IMR-90 (cell line): ENCODE measurements around the gene DSE. TPM values are rescaled to one million over a fixed set of nuclear protein-coding genes. Genes with fewer than 3 reads are reported as not detected.

Experiments used
- ATAC-seq: fragments of 200-7000 bp; cut with Tn5 transposase; 2 replicates; pipeline ENCODE4 v1.9.1; 2020; ENCODE audit warnings: low read depth, mild to moderate bottlenecking, moderate library complexity
- BruUV-seq: library from RNA; stranded (reverse); fragments of 400-500 nt; replicated peaks from 2 replicates; lab custom pipeline; 2021; lab: Mats Ljungman, UMichigan
- CTCF ChIA-PET: fragments of 300-600 bp; formaldehyde crosslinking; extraction: SDS; loops from one replicate; lab custom pipeline; 2021; ENCODE audit warnings: antibody characterized with exemption; lab: Yijun Ruan, JAX
- POLR2A ChIA-PET: fragments of 300-600 bp; sonication (Branson Sonifier 250); formaldehyde crosslinking; loops from one replicate; lab custom pipeline; 2022; ENCODE audit warnings: antibody characterized with exemption; ENCODE audit not compliant: unreplicated experiment; lab: Charles Lee
- DNase-seq: peaks from one replicate; pipeline ENCODE4 v3.0.0; 2013
- H2AFZ ChIP-seq: replicated peaks from 2 replicates; pipeline ENCODE3; 2013; ENCODE audit warnings: low read length, mild to moderate bottlenecking; ENCODE audit not compliant: poor library complexity
- H2AK5ac ChIP-seq: 2 replicates; pipeline ENCODE4 v1.6.1; 2013; ENCODE audit warnings: low read depth, low read length, inconsistent platforms
- H2AK9ac ChIP-seq: replicated peaks from 2 replicates; pipeline ENCODE3; 2013; ENCODE audit warnings: mild to moderate bottlenecking, low read depth, low read length, moderate library complexity; ENCODE audit not compliant: poor library complexity
- H2BK120ac ChIP-seq: 2 replicates; pipeline ENCODE4 v1.6.1; 2013; ENCODE audit warnings: low read depth, low read length, inconsistent platforms
- H2BK15ac ChIP-seq: 3 replicates; pipeline ENCODE4 v1.6.1; 2013; ENCODE audit warnings: low read depth, low read length, inconsistent platforms
- H2BK20ac ChIP-seq: 2 replicates; pipeline ENCODE4 v1.6.1; 2013; ENCODE audit warnings: low read depth, mild to moderate bottlenecking, inconsistent platforms, low read length, moderate library complexity
- H2BK5ac ChIP-seq: 2 replicates; pipeline ENCODE4 v1.6.1; 2013; ENCODE audit warnings: mild to moderate bottlenecking, low read depth, low read length, inconsistent platforms; ENCODE audit not compliant: poor library complexity, severe bottlenecking
- H3K14ac ChIP-seq: replicated peaks from 2 replicates; pipeline ENCODE4 v1.6.1; 2013; ENCODE audit warnings: low read depth, low read length, inconsistent platforms
- H3K18ac ChIP-seq: 2 replicates; pipeline ENCODE4 v1.6.1; 2013; ENCODE audit warnings: low read depth, low read length, control low read depth
- H3K23ac ChIP-seq: 2 replicates; pipeline ENCODE4 v1.6.1; 2013; ENCODE audit warnings: low read depth, low read length, inconsistent platforms
- H3K27ac ChIP-seq: 2 replicates; pipeline ENCODE4 v1.5.1; 2013; ENCODE audit warnings: mild to moderate bottlenecking, control low read depth, low read length; ENCODE audit not compliant: insufficient read depth
- H3K27me3 ChIP-seq: 2 replicates; pipeline ENCODE4 v1.6.1; 2013; ENCODE audit warnings: low read length; ENCODE audit not compliant: control insufficient read depth, insufficient read depth
- H3K36me3 ChIP-seq: 2 replicates; pipeline ENCODE4 v1.6.1; 2013; ENCODE audit warnings: low read length, mixed read lengths; ENCODE audit not compliant: control insufficient read depth, insufficient read depth
- H3K4ac ChIP-seq: 2 replicates; pipeline ENCODE4 v1.6.1; 2013; ENCODE audit warnings: low read depth, low read length, inconsistent platforms
- H3K4me1 ChIP-seq: 2 replicates; pipeline ENCODE4 v1.6.1; 2013; ENCODE audit warnings: low read length, mixed read lengths; ENCODE audit not compliant: control insufficient read depth, insufficient read depth
- H3K4me2 ChIP-seq: 2 replicates; pipeline ENCODE4 v1.6.1; 2013; ENCODE audit warnings: low read depth, mild to moderate bottlenecking, control low read depth, low read length, moderate library complexity
- H3K4me3 ChIP-seq: 2 replicates; pipeline ENCODE4 v1.5.1; 2013; ENCODE audit warnings: low read depth, mild to moderate bottlenecking, control low read depth, low read length, moderate library complexity; ENCODE audit not compliant: insufficient read depth
- H3K56ac ChIP-seq: 2 replicates; pipeline ENCODE4 v1.6.1; 2013; ENCODE audit warnings: low read length, inconsistent platforms; ENCODE audit not compliant: insufficient read depth; ENCODE audit errors: extremely low read depth
- H3K79me1 ChIP-seq, 2 experiments: 2 replicates each; pipeline ENCODE4 v1.6.1; 2013; ENCODE audit warnings: low read length in 2 of 2, inconsistent platforms in 1 of 2, low read depth in 1 of 2
- H3K9ac ChIP-seq: 2 replicates; pipeline ENCODE4 v1.6.1; 2013; ENCODE audit warnings: low read depth, low read length, control low read depth
- H3K9me1 ChIP-seq: 2 replicates; pipeline ENCODE4 v1.6.1; 2013; ENCODE audit warnings: low read length, inconsistent platforms; ENCODE audit not compliant: insufficient read depth
- H3K9me3 ChIP-seq: 2 replicates; pipeline ENCODE4 v1.6.1; 2013; ENCODE audit warnings: low read length; ENCODE audit not compliant: control insufficient read depth, insufficient read depth
- H4K20me1 ChIP-seq: 2 replicates; pipeline ENCODE4 v1.6.1; 2013; ENCODE audit warnings: low read length, inconsistent platforms; ENCODE audit not compliant: insufficient read depth
- H4K5ac ChIP-seq: 2 replicates; pipeline ENCODE4 v1.6.1; 2013; ENCODE audit warnings: mild to moderate bottlenecking, low read depth, low read length, control low read depth
- H4K8ac ChIP-seq, 2 experiments: 2 replicates each; pipeline ENCODE4 v1.6.1; 2013; ENCODE audit warnings: low read depth in 2 of 2, low read length in 2 of 2, control low read depth in 1 of 2, inconsistent platforms in 1 of 2
- H4K91ac ChIP-seq: 2 replicates; pipeline ENCODE4 v1.6.1; 2013; ENCODE audit warnings: low read depth, low read length, inconsistent platforms; ENCODE audit not compliant: insufficient read depth
- BHLHE40 ChIP-seq: fragments of 150-350 bp; IDR thresholded peaks from 2 replicates; pipeline ENCODE4 v1.6.1; 2016; ENCODE audit warnings: mild to moderate bottlenecking, low read depth, low read length
- CHD1 ChIP-seq: IDR thresholded peaks from 2 replicates; pipeline ENCODE4 v1.6.1; 2012; ENCODE audit warnings: low read depth, low read length, improper control_type of control experiment
- CTCF ChIP-seq: conservative IDR thresholded peaks from 2 replicates; pipeline ENCODE4 v1.5.1; 2012; ENCODE audit warnings: mild to moderate bottlenecking, low read depth, low read length, improper control_type of control experiment
- ELK1 ChIP-seq: fragments of 150-350 bp; IDR thresholded peaks from 2 replicates; pipeline ENCODE4 v1.6.1; 2016; ENCODE audit warnings: low read depth, mild to moderate bottlenecking, low read length, moderate library complexity, borderline replicate concordance
- FOS ChIP-seq: fragments of 150-350 bp; IDR thresholded peaks from 2 replicates; pipeline ENCODE4 v1.6.1; 2016; ENCODE audit warnings: low read depth, low read length
- MAFK ChIP-seq: IDR thresholded peaks from 2 replicates; pipeline ENCODE4 v1.6.1; 2012; ENCODE audit warnings: low read depth, low read length, improper control_type of control experiment
- MAZ ChIP-seq: IDR thresholded peaks from 2 replicates; pipeline ENCODE4 v1.6.1; 2012; ENCODE audit warnings: low read depth, mild to moderate bottlenecking, low read length, improper control_type of control experiment, moderate library complexity, borderline replicate concordance
- RAD21 ChIP-seq: IDR thresholded peaks from 2 replicates; pipeline ENCODE4 v1.6.1; 2012; ENCODE audit warnings: low read length, improper control_type of control experiment
- RCOR1 ChIP-seq: IDR thresholded peaks from 2 replicates; pipeline ENCODE4 v1.6.1; 2012; ENCODE audit warnings: mild to moderate bottlenecking, low read length, improper control_type of control experiment; ENCODE audit not compliant: insufficient replicate concordance
- RFX5 ChIP-seq: IDR thresholded peaks from 2 replicates; pipeline ENCODE4 v1.8.0; 2012; ENCODE audit warnings: low read depth, mild to moderate bottlenecking, low read length, moderate library complexity
- SMC3 ChIP-seq: fragments of 150-350 bp; IDR thresholded peaks from 2 replicates; pipeline ENCODE4 v1.6.1; 2016; ENCODE audit warnings: low read depth, mild to moderate bottlenecking, antibody characterized with exemption, low read length, moderate library complexity
- USF2 ChIP-seq: fragments of 150-350 bp; IDR thresholded peaks from 2 replicates; pipeline ENCODE4 v1.6.1; 2017; ENCODE audit warnings: mild to moderate bottlenecking, antibody characterized with exemption, low read length, low read depth
- WGBS, 2 experiments: methylation state at CpG; one replicate each; pipeline versions ENCODE4 v1.1.5 to v1.1.7; 2013; ENCODE audit warnings: missing lambda C conversion rate in 2 of 2; ENCODE audit not compliant: insufficient read length in 1 of 2; ENCODE audit errors: extremely low coverage in 2 of 2; 5-methylcytosine and 5-hydroxymethylcytosine counted together
- dilution Hi-C: fragments of 300-500 bp; cut with HindIII; formaldehyde crosslinking; loops from one replicate; pipeline ENCODE4 v1.14.3; 2018; ENCODE audit warnings: low sequenced_read_pairs; ENCODE audit not compliant: unreplicated experiment
- in situ Hi-C: fragments of 300-500 bp; cut with MboI; formaldehyde crosslinking; loops from 3 replicates; pipeline ENCODE4 v1.14.3; 2019; ENCODE audit warnings: low sequenced_read_pairs, inconsistent platforms, mixed read lengths
- intact Hi-C: fragments of 100-400 bp; cut with micrococcal nuclease; formaldehyde crosslinking; loops from 2 replicates; pipeline ENCODE4 v1.10.0; 2022
- polyA plus RNA-seq, 3 experiments: library from polyadenylated mRNA; depleted of rRNA; stranded (reverse); fragments of >200 nt; gene quantifications; 2 replicates each; pipeline ENCODE4 v1.2.3, GENCODE V29; 2012; ENCODE audit warnings: low replicate concordance in 1 of 3
- total RNA-seq: library from RNA; depleted of rRNA; stranded (reverse); fragments of >200 nt; gene quantifications from 2 replicates; pipeline ENCODE4 v1.2.3, GENCODE V29; 2012

Gene DSE
- total and polyA plus RNA-seq, 2 of the 4 experiments (the other 2 are of a cell fraction): 48.0 to 154 TPM

DNA sequence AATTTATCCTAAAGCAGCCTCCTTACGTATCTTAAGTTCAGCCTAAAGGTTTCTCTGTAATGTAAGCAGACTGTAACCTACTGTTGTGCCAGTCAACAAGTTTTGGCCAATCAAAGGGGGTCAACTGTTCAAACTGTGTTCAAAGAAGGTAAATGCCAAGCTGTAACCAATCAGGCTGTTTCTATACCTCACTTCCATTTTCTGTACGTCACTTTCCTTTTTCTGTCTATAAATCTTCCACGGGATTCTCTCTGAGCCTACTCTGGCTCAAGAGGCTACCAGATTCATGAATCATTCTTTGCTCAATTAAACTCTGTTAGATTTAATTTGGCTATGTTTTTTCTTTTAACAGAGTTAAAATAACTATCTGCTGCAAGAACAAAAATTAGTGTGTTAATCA is 85.4 kb downstream of the DSE start:
- H2BK20ac ChIP-seq: no peak overlapping the region
- no peak overlapping the region for H2BK5ac ChIP-seq
- in situ Hi-C loops: no loop called here
- WGBS, 2 experiments: 100% methylated on average over 1 of the region's 3 CpGs; no CpG with 5 or more reads in 1 of the 2 experiments
- H4K20me1 ChIP-seq: no peaks in the 10 kb centered on the region
- no peak overlapping the region for H3K4me2 ChIP-seq
- no peaks in the 10 kb centered on the region for H3K36me3 ChIP-seq
- H2AFZ ChIP-seq: no peak overlapping the region
- TF ChIP-seq SMC3: no peak
- TF ChIP-seq MAFK: no peak
- no peak for TF ChIP-seq BHLHE40
- no peak for TF ChIP-seq RAD21
- TF ChIP-seq RCOR1: no peak
- TF ChIP-seq FOS: no peak
- no peak for TF ChIP-seq USF2
- no peak for TF ChIP-seq ELK1
- TF ChIP-seq CTCF: no peak
- no peak for TF ChIP-seq CHD1
- TF ChIP-seq MAZ: no peak
- no peak for TF ChIP-seq RFX5
- H2AK9ac ChIP-seq: no peak overlapping the region
- H3K18ac ChIP-seq: no peak overlapping the region
- POLR2A ChIA-PET: no interaction called here
- H3K27me3 ChIP-seq: peaks cover 4% of the 10 kb centered on the region
- ATAC-seq: no peak
- no peak overlapping the region for H2BK15ac ChIP-seq
- no peaks in the 10 kb centered on the region for H3K9me3 ChIP-seq
- intact Hi-C loops: no loop called here
- dilution Hi-C loops: no loop called here
- peaks cover under 1% of the 10 kb centered on the region; the same call in 1 of the 2 replicates for H3K9me1 ChIP-seq
- H3K23ac ChIP-seq: no peak overlapping the region
- CTCF ChIA-PET: no interaction called here
- H3K4me3 ChIP-seq: no peak overlapping the region
- no peak overlapping the region for H4K8ac ChIP-seq
- no peak overlapping the region for H4K91ac ChIP-seq
- no peak overlapping the region for H3K9ac ChIP-seq
- BruUV-seq: no TSS peak
- no peak overlapping the region for H3K14ac ChIP-seq
- no peaks in the 10 kb centered on the region for H3K79me1 ChIP-seq
- H3K56ac ChIP-seq: no peak overlapping the region
- no peak for DNase-seq
- no peak overlapping the region for H3K27ac ChIP-seq
- H2BK120ac ChIP-seq: no peak overlapping the region
- H3K4ac ChIP-seq: no peak overlapping the region
- H3K4me1 ChIP-seq: no peaks in the 10 kb centered on the region
- H4K5ac ChIP-seq: no peak overlapping the region
- H2AK5ac ChIP-seq: no peak overlapping the region
